Stimulated activated CD4-positive, alpha-beta T cell treated with anti-CD3 and anti-CD28 coated beads, Interleukin-12 subunit alpha, Interleukin-12 subunit beta, amount 100 ng/mL, for 24 hours (primary cell): ENCODE data around the gene C19orf38.

Experiments used
- DNase-seq, 2 experiments: peaks; one replicate each; pipeline ENCODE4 v3.0.0-alpha.2; 2020; ENCODE audit warnings: low read depth in 2 of 2

Gene C19orf38

GRCh38 chr19:10911579-10912363 is 63.6 kb downstream of the C19orf38 start:
- no peak for DNase-seq

GRCh38 chr19:10912619-10913018 is 64.4 kb downstream of the C19orf38 start:
- DNase-seq = no peak

- DNase-seq = no peak
These were observed 65.6 kb downstream of the C19orf38 start for GRCh38 chr19:10913716-10914340.

DNA sequence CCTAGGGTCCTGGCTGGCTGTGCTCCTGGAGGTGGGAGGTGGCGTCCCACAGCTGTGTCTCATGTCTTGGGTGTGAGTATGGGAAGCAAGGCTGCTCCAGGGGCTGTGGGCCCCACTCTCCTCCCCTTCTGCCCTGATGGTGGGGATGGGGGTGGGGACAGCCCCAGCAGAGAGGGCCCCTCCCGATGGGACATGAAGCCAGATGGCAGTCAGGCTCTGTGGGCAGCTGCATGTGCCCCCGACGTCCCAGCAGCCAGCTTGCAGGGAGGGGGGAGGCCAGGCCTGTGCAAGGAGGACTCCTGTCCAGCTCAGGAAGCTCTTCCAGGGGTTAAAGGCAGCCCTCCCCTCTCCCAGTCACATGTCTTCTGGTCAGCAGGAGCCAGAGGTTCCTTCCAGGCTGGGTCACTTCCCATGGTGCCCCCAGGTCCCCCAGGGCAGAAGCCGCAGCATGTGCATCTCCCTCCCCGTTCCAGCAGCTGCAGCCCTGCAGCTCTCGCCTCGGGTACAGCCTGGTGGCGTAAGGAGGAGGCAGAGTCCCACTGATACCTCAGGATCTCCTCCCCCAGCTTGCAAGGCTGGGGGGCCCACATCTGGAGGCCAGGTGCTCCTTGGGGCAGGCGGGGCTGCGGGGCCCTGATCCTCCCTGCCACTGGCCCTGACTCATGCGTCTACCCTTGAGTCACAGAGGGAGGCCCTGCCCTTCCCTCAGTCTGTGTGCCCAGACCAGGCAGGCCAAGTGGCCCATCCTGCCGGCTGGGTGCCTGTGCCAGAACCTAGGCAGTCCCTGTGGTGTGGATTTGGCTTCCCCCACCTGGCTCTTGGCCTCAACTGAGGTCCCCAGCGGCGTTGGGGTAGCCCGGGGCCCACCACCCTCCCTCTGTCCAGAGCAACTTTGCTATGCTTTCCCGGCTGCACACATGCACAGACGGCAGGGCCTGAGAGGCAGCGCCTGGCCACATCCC is 67.2 kb downstream of the C19orf38 start:
- DNase-seq = no peak

- DNase-seq = no peak
These were observed 68.4 kb downstream of the C19orf38 start for GRCh38 chr19:10916602-10917001.

GRCh38 chr19:10918359-10918758 is 70.1 kb downstream of the C19orf38 start:
- DNase-seq = no peak
